ENCODE data around the gene SLC22A3.

DNA sequence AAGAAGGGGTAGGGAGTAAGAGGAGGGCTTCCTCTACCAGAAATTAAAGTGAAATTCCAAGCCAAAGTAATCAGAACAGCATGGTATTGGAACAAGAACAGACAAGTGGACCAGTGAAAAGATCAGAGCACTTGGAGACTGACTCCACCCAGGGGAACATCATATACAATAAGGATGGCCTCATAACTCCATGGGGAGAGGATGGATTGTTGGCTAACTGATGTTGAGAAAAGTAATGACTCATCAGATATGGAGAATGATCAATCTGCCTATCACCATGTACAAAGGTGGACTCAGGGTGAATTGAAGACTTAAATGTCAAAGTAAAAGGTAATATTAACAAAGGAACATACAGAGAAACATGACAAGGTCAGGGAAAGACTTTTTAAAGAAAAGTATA lies 12.8 kb downstream of the SLC22A3 start:
- TF ChIP-seq ATF7-NPFF (CRISPR knock-in tag; IDR thresholded peaks at IDR 0.05; ENCODE audit: low read depth) (no peak), GPBP1L1 (CRISPR knock-in tag; IDR thresholded peaks at IDR 0.05) (no peak), CBX1 (IDR thresholded peaks at IDR 0.05; ENCODE audit: low read depth) (no peak)
- TF ChIP-seq, protein P1, sequence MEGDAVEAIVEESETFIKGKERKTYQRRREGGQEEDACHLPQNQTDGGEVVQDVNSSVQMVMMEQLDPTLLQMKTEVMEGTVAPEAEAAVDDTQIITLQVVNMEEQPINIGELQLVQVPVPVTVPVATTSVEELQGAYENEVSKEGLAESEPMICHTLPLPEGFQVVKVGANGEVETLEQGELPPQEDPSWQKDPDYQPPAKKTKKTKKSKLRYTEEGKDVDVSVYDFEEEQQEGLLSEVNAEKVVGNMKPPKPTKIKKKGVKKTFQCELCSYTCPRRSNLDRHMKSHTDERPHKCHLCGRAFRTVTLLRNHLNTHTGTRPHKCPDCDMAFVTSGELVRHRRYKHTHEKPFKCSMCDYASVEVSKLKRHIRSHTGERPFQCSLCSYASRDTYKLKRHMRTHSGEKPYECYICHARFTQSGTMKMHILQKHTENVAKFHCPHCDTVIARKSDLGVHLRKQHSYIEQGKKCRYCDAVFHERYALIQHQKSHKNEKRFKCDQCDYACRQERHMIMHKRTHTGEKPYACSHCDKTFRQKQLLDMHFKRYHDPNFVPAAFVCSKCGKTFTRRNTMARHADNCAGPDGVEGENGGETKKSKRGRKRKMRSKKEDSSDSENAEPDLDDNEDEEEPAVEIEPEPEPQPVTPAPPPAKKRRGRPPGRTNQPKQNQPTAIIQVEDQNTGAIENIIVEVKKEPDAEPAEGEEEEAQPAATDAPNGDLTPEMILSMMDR (CRISPR knock-in tag; IDR thresholded peaks at IDR 0.05): no peak

All from HepG2 (cell line).